GM19455 (cell line): ENCODE measurements around the gene POTEI.
A peak's percentile ranks its signal among the peaks of the same experiment; 100 is the strongest.
"Not testable (repeated sequence)": the region's sequence is repeated elsewhere in the genome, so short reads cannot be mapped to it uniquely, and the experiment has no call there.

Source experiments
- ATAC-seq: cut with Tn5 transposase; IDR thresholded peaks from one replicate; pipeline ENCODE4 v1.9.1; 2021; ENCODE audit not compliant: unreplicated experiment

The POTEI gene

DNA sequence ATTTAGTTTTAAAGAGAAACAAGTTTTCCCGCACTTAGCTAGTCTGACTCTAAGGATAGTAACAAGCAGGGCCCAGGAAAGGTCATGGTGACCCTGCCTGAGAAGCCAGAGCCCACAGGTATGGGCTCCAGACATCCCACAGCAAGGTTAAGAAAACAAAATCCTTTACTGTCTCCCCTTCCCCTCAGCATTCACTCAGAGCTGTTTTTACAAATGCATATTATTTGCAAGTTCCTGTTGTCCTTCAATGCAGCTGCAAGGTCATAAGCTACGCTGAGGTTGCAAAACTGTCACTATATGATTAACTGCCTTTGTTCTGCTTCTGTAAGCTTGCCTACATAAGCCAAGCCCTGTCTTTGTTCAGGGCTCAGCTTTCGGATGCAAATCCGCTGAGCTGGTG lies 18.1 kb downstream of the POTEI start:
- ATAC-seq = not testable (repeated sequence)

DNA sequence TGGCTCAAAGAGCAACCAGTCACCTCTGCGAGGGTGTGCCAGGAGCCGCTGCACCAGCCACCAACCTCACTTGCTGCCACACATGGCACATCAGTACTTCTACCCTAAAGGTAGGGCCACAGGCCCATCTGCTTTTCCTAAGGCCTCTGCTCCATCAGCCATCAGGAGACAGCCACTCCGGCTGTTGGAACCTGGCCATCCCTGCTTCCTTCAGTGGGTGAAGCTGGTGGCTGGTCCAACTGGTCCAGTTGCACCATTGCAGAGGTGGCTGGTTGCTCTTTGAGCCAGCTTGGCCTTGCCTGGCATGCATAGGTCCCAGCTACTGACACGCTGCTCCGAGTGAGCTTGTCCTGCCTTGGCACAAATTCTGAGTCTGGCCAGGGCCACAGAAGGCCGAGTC lies 53.7 kb downstream of the POTEI start:
- not testable (repeated sequence) for ATAC-seq

DNA sequence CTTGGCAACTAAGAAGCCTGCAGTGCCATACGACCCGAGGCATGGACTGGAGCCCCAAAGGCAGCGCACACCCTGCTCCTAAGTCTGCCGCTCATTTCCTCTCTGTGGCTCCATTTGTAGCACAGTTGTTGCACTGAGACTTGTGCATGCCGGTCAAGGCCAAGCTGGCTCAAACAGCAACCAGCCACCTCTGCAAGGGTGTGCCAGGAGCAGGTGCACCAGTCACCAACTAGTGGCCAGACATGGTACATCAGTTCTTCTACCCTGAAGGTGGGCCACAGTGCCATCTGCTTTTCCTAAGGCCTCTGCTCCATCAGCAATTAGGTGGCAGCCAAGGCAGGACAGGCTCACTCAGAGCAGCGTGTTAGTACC lies 54.4 kb downstream of the POTEI start:
- ATAC-seq = not testable (repeated sequence)

DNA sequence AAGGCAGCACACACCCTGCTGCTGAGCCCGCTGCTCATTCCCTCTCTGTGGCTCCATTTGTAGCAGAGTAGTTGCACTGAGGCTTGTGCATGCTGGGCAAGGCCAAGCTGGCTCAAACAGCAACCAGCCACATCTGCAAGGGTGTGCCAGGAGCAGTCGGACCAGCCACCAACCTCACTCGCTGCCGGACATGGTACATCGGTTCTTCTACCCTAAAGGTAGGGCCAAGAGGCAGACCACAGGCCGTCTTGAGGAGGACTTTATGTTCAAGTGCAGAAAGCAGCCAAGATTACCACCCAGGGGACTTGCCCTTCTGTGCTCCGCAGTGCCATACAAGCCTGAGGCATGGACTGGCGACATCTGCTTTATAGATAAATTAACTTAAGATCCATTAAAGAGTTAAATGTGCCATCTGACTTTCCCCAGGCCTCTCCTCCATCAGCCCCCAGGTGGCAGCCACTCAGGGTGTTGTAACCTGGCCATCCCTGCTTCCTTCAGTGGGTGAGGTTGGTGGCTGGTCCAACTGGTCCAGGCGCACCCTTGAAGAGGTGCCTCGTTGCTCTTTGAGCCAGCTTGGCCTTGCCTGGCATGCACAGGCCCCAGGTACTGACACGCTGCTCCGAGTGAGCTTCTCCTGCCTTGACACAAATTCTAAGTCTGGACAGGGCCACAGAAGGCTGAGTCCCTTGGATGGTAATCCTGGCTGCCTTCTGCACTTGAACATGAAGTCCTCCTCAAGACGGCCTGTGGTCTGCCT lies 55.0 kb downstream of the POTEI start:
- not testable (repeated sequence) for ATAC-seq

DNA sequence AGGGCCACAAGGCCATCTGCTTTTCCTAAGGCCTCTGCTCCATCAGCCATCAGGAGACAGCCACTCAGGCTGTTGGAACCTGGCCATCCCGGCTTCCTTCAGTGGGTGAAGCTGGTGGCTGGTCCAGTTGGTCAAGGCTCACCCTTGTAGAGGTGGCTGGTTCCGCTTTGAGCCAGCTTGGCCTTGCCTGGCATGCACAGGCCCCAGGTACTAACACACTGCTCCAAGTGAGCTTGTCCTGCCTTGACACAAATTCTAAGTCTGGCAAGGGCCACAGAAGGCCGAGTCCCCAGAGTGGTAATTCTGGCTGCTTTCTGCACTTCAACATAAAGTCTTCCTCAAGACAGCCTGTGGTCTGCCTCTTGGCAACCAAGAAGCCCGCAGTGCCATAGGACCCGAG lies 56.2 kb downstream of the POTEI start:
- not testable (repeated sequence) for ATAC-seq

DNA sequence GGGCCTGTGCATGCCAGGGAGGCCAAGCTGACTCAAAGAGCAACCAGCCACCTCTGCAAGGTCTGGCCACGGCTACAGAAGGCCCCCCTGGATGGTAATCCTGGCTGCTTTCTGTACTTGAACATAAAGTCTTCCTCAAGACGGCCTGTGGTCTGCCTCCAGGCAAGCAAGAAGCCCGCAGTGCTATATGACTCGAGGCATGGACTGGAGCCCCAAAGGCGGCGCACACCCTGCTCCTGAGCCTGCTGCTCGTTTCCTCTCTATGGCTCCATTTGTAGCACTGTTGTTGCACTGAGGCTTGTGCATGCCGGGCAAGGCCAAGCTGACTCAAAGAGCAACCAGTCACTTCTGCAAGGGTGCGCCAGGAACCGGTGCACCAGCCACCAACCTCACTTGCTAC lies 57.3 kb downstream of the POTEI start:
- not testable (repeated sequence) for ATAC-seq

DNA sequence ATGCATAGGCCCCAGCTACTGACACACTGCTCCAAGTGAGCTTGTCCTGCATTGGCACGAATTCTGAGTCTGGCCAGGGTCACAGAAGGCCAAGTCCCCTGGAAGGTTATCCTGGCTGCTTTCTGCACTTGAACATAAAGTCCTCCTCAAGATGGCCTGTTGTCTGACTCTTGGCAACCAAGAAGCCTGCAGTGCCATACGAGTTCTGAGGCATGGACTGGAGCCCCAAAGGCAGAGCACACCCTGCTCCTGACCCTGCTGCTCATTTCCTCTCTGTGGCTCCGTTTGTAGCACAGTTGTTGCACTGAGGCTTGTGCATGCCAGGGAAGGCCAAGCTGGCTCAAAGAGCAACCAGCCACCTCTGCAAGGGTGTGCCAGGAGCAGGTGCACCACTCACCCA lies 57.9 kb downstream of the POTEI start:
- ATAC-seq = not testable (repeated sequence)

DNA sequence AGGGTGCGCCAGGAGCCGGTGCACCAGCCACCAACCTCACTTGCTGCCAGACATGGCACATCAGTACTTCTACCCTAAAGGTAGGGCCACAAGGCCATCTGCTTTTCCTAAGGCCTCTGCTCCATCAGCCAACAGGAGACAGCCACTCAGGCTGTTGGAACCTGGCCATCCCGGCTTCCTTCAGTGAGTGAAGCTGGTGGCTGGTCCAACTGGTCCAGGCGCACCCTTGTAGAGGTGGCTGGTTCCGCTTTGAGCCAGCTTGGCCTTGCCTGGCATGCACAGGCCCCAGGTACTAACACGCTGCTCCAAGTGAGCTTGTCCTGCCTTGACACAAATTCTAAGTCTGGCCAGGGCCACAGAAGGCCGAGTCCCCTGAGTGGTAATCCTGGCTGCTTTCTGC lies 58.8 kb downstream of the POTEI start:
- ATAC-seq = not testable (repeated sequence)

DNA sequence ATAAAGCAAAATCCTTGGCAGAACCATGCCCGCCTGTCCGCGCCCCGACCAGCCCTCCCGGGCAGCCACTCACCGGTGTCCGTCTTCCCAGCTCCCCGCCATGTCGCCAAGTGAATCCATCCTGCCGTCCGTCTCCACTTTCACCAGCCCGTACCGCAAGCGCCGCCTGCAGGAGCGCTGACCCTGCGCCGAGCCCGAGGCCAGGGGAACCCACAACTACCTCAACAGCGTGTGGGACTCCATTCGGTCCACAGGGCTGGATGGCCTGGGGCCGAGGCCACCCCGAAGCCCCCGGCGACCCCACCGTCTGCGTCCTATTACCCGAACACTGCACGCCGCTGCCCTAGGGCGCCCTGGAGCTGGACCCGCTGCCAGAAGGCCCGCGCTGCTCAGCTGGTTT lies 81.5 kb downstream of the POTEI start:
- peak; percentile 67 for ATAC-seq

DNA sequence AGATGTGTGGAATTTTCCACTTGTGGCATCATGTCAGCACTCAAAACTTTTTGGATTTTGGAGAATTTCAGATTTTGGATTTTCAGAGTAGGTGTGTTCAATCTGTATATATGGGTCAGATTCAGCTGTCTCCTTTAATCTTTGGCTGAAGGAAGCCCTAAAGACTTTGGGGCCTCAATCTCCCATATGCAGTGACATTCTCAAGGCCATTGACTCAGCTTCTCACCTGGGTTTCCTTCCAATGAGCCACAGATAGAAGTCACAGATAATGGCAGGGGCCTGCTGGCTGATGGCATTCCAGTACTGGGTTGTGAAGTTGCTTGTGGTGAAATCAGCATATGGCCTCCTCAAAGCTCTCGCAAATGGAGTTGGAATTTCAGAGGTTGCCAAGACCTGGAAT lies 90.3 kb downstream of the POTEI start:
- ATAC-seq = not testable (repeated sequence)

DNA sequence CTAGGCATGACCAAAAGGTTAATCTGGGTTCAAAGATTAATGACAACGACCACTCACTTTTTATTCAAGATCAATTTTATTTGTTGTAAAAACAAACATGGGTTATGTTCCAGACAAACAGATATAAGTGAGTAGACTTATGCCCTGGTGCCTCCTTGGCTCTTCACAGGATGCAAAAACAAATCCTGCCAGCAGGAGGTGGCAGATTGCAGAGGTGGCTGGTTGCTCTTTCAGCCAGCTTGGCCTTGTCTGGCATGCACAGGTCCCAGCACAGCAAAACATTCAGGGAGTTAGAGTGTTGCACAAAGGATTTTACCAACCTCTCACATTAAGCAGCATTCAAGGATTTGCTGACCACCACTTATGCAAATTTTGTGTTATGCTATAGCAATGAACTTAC lies 92.4 kb downstream of the POTEI start:
- not testable (repeated sequence) for ATAC-seq
